Testis (tissue), 3 donors: ENCODE measurements around the gene ACSS3. TPM values are rescaled to one million over a fixed set of nuclear protein-coding genes. Genes with fewer than 3 reads are reported as not detected.

Experiments
- DNase-seq: peaks from one replicate; pipeline ENCODE4 v3.0.0-alpha.2; 2019
- H3K27ac ChIP-seq, 2 donors: fragments of 200-600 bp; sonication (generic); one replicate each; pipeline ENCODE4 v1.5.1; 2019
- H3K27me3 ChIP-seq: fragments of 200-600 bp; sonication (generic); one replicate; pipeline ENCODE4 v1.5.1; 2019
- H3K36me3 ChIP-seq: fragments of 200-600 bp; sonication (generic); one replicate; pipeline ENCODE4 v1.5.1; 2017; ENCODE audit warnings: low read depth; ENCODE audit errors: missing control alignments
- H3K4me1 ChIP-seq: fragments of 200-600 bp; sonication (generic); one replicate; pipeline ENCODE4 v1.5.1; 2019
- H3K4me3 ChIP-seq, 2 donors: fragments of 200-600 bp; sonication (generic); one replicate each; pipeline ENCODE4 v1.5.1; 2017 to 2019
- H3K9me3 ChIP-seq: fragments of 200-600 bp; sonication (generic); one replicate; pipeline ENCODE4 v1.5.1; 2017
- POLR2A ChIP-seq: fragments of 450-650 bp; IDR thresholded peaks from one replicate; pipeline ENCODE4 v1.6.1; 2017; ENCODE audit warnings: antibody characterized with exemption, mild to moderate bottlenecking, moderate library complexity
- WGBS, 2 donors: methylation state at CpG; one replicate each; pipeline ENCODE4 v1.1.5; 2018; 5-methylcytosine and 5-hydroxymethylcytosine counted together
- intact Hi-C: fragments of 100-400 bp; cut with DNase I; formaldehyde crosslinking; loops from one replicate; pipeline ENCODE4 v1.15.1; 2023; ENCODE audit warnings: low total_unique reads
- polyA plus RNA-seq: library from polyadenylated mRNA; stranded (reverse); fragments of 350-450 nt; fragmentation: Illumina TruSeq; extraction: RNeasy Lipid Tissue Mini Kit (QIAGEN cat#74804); gene quantifications from one replicate; pipeline ENCODE4 v1.2.3, GENCODE V29; 2014; ENCODE audit warnings: low read depth, low replicate concordance; ENCODE audit not compliant: insufficient read depth
- total RNA-seq, 2 donors: library from RNA; depleted of rRNA; stranded (reverse); fragments of >200 nt; gene quantifications; one replicate each; pipeline ENCODE4 v1.2.3, GENCODE V29; 2016
- TF ChIP-seq, protein P1 (sequence below), 3 experiments: fragments of 450-650 bp in 2 of 3; fragments of 200-600 bp in 1 of 3; sonication (generic) in 1 of 3; IDR thresholded peaks; one replicate each; pipeline ENCODE4 v1.5.1; 2016 to 2019; ENCODE audit warnings: antibody characterized with exemption in 3 of 3, mild to moderate bottlenecking in 2 of 3, moderate library complexity in 1 of 3

The ACSS3 gene
- total and polyA plus RNA-seq, 3 donors from 2014 or later = 7.5 to 22.8 (median 17.1) TPM

DNA sequence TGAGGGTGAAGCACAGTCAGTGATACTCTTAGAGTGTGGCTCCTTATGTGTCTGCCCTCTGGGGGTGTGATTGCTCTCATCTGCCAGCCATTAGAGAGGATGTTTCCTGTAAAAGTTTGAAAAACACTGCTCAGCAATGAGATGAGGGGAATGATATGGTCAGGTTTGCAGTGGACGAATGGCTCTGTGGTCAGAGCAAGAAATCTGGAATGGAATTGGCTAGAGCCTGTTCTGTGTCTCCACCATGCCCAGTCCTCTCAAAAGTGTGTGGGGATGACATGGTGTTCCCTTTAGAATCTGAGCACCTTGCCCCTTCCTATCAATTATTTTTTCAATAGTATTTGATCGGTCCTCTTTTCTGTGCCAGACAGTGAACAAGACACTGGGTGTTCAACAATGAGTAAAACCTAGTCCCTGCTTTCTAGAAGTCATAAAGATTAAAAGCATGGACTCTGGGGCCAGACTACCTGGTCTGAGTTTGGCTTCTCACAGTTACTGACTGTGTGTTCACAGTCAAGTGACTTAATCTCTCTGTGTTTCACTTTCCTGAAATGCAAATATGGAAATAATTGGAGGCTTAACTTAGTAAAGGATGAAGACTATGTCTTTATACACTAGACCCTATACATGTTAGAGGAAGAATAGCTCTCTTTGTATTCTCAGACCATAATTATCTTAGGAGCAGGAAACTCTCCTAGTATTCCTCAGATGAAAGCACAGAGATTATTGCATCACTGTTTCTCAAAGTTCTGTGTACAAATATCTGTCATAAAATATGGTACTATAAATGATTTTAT, 1.6 kb downstream of the ACSS3 start:
- DNase-seq = no peak
- WGBS, 2 donors = 52 to 70% methylated on average over 2 of the region's 2 CpGs

DNA sequence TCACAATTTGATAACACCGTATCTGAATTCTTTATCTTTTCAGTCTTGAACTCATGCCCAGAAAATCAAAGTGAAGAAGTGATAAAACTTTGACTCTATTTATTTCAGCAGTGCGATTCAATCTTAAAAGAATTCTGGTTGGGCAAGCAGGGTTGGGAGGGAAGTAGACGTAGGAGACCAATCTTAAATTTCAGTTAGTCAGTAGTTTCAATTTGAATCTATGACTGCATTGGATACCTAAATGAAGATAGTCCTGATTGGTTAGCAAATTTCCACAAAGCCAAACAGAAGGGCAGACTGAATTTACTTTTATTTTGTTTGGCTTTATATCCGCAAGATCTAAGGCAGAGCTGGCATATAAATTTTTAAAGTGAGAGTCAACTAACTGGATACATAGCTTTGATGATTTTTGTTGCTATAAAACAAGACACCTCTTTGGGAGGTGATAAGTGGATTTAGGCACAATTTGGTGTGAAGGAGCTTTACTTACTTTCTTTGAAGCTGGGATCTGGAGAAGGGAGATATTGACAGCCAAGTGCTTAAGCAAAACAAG, 2.6 kb downstream of the ACSS3 start:
- H3K4me3 ChIP-seq = no peak overlapping the region
- 57 to 59% methylated on average over 4 of the region's 4 CpGs for WGBS, 2 donors
- peak overlapping the region in 1 of 2 donors; percentile 85 for H3K27ac ChIP-seq
- intact Hi-C loops = no loop called here
- no peak for DNase-seq
- TF ChIP-seq POLR2A = no peak
- TF ChIP-seq, protein P1, sequence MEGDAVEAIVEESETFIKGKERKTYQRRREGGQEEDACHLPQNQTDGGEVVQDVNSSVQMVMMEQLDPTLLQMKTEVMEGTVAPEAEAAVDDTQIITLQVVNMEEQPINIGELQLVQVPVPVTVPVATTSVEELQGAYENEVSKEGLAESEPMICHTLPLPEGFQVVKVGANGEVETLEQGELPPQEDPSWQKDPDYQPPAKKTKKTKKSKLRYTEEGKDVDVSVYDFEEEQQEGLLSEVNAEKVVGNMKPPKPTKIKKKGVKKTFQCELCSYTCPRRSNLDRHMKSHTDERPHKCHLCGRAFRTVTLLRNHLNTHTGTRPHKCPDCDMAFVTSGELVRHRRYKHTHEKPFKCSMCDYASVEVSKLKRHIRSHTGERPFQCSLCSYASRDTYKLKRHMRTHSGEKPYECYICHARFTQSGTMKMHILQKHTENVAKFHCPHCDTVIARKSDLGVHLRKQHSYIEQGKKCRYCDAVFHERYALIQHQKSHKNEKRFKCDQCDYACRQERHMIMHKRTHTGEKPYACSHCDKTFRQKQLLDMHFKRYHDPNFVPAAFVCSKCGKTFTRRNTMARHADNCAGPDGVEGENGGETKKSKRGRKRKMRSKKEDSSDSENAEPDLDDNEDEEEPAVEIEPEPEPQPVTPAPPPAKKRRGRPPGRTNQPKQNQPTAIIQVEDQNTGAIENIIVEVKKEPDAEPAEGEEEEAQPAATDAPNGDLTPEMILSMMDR (IDR thresholded peaks at IDR 0.05) = no peak
- H3K36me3 ChIP-seq = no peaks in the 10 kb centered on the region
- no peaks in the 10 kb centered on the region for H3K9me3 ChIP-seq
- no peaks in the 10 kb centered on the region for H3K27me3 ChIP-seq
- H3K4me1 ChIP-seq = no peaks in the 10 kb centered on the region

More for the DNA sequence above, 1.6 kb downstream of the ACSS3 start:
- Histone ChIP-seq H3K4me3 (peak overlapping the region in 1 of 2 donors; percentile 77), H3K36me3 (no peaks in the 10 kb centered on the region), H3K27ac (peak overlapping the region in 1 of 2 donors; percentile 85), H3K9me3 (no peaks in the 10 kb centered on the region), H3K4me1 (no peaks in the 10 kb centered on the region), H3K27me3 (no peaks in the 10 kb centered on the region)
- intact Hi-C loops = no loop called here
- no peak for TF ChIP-seq POLR2A
- TF ChIP-seq, protein P1 (IDR thresholded peaks at IDR 0.05) = no peak

DNA sequence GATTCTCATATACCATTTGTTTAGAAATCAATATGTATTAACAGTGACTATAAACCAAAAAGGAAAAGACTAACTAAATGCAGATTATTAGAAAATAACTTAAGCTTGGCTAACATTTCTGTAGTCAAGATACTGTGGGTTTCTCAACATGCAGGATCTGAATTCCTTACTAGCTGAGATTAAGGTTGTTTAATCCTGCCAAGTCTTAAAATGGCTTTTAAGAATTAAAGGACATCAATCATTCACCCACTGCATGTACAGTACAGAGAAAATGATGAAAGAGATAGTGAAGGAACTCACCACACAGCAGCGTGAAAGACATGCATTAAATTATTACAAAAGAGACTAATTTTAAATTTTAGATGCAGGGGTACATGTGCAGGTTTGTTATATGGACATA, 3.8 kb downstream of the ACSS3 start:
- no peak overlapping the region for H3K4me3 ChIP-seq
- WGBS, 2 donors = 86 to 94% methylated on average over 1 of the region's 1 CpG
- intact Hi-C loops = no loop called here
- no peaks in the 10 kb centered on the region for H3K9me3 ChIP-seq
- no peak for DNase-seq
- H3K36me3 ChIP-seq = no peaks in the 10 kb centered on the region
- H3K27ac ChIP-seq = no peak overlapping the region
- H3K27me3 ChIP-seq = no peaks in the 10 kb centered on the region
- no peak for TF ChIP-seq POLR2A
- TF ChIP-seq, protein P1 (IDR thresholded peaks at IDR 0.05) = no peak
- peaks cover 4% of the 10 kb centered on the region for H3K4me1 ChIP-seq

DNA sequence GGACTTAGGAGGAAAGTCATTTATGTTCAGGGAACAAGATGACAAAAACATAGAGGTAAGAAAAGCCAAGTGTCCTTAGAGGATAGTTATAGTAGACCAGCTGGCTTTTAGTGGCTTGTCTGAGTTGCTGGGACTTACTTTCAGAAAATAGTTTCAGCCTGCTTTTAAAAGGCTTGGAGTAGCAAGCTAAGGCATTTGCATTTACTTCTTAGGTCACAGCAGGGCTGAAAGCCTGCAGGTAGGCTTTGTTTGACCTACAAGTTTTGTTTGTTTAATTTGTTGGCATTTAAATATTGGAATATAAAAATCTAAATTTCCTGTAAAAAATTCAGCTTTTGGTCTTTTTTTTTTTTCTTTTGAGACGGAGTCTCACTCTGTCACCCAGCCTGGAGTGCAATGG, 5.1 kb downstream of the ACSS3 start:
- DNase-seq = no peak
- peaks cover 4% of the 10 kb centered on the region for H3K4me1 ChIP-seq
- H3K27ac ChIP-seq = no peak overlapping the region
- no peaks in the 10 kb centered on the region for H3K36me3 ChIP-seq
- H3K9me3 ChIP-seq = no peaks in the 10 kb centered on the region
- intact Hi-C loops = no loop called here
- 84 to 100% methylated on average over 1 of the region's 1 CpG for WGBS, 2 donors
- no peaks in the 10 kb centered on the region for H3K27me3 ChIP-seq
- TF ChIP-seq, protein P1 (IDR thresholded peaks at IDR 0.05) = no peak
- no peak for TF ChIP-seq POLR2A
- H3K4me3 ChIP-seq = no peak overlapping the region
